ENCODE data around the gene MTCL1. TPM values are rescaled to one million over a fixed set of nuclear protein-coding genes. Genes with fewer than 3 reads are reported as not detected.

The MTCL1 gene
- total RNA-seq, 2 experiments from 2014 or later = 1.6 to 1.7 TPM

Other genes with a start within 250 kb of the MTCL1 start
- 10 to 100 TPM; 14.5 to 15.2 TPM for gene RAB12, start 96.1 kb upstream of the MTCL1 start, total RNA-seq

Measured in activated CD8-positive, alpha-beta T cell treated with anti-CD3 and anti-CD28 coated beads, Interleukin-2, amount 10 ng/mL, durations not matched to agents 7 days and 5 days (primary cell).